ENCODE results near the gene HSPBP1. TPM values are rescaled to one million over a fixed set of nuclear protein-coding genes. Genes with fewer than 3 reads are reported as not detected.

Gene HSPBP1
- total RNA-seq, 1 experiment from 2014 or later, result 65.2 TPM

DNA sequence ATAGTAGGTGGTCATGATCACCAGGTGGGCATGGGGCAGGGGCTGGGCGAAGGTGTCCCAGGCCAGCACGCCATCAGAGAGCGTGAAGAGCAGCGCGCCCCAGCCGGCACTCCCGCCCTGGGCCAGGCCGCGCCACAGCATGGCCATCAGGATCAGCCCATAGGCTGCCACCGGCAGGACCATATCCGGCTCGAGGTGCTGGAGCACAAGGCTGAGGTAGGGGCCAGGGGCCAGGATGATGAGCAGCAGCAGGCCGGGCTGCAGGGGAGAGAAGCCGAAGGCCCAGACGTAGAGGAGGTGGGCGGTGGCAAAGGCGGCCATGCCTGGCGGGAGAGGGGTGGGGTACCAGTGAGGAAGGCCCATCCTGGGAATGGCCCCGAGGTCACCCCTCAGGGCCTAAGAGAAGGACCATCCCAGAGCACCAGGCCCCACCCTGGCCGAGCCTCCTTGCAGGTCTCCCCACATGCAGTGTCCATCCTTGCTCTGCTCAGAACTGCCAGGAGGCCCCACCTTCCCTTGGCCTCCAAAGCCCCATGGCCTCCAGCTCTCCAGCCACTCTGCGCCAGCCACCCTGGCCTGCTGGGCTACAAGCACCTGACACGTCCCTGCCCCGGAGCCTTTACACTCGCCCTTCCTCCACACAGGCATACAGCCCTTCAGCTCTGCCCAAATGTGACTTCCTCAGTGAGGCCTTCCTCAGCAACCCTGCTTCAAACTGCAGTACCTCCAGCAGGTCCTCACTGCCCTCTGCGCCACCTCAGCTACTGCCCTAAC is 52.5 kb downstream of the HSPBP1 start:
- ChIA-PET POLR2A (no interaction called here), CTCF (interaction anchor here (0.6 to 1.3 kb wide), 3 partner anchors 16 to 121 kb away, joined by 3 to 4 read pairs (median 4); no protein-coding TSS in a partner anchor)
- DNase-seq (ENCODE audit: low spot score) (no peak), ATAC-seq (no peak)
- no peak overlapping the region for H3K4me3 Mint-ChIP-seq
- peaks cover 4% of the 10 kb centered on the region for H3K36me3 Mint-ChIP-seq
- no peaks in the 10 kb centered on the region for H3K9me3 Mint-ChIP-seq
- no peaks in the 10 kb centered on the region for H3K27me3 Mint-ChIP-seq (ENCODE audit: low read depth)
- peaks cover 4% of the 10 kb centered on the region; the same call in 1 of the 2 replicates for H3K4me1 Mint-ChIP-seq
- TF ChIP-seq, protein P1, sequence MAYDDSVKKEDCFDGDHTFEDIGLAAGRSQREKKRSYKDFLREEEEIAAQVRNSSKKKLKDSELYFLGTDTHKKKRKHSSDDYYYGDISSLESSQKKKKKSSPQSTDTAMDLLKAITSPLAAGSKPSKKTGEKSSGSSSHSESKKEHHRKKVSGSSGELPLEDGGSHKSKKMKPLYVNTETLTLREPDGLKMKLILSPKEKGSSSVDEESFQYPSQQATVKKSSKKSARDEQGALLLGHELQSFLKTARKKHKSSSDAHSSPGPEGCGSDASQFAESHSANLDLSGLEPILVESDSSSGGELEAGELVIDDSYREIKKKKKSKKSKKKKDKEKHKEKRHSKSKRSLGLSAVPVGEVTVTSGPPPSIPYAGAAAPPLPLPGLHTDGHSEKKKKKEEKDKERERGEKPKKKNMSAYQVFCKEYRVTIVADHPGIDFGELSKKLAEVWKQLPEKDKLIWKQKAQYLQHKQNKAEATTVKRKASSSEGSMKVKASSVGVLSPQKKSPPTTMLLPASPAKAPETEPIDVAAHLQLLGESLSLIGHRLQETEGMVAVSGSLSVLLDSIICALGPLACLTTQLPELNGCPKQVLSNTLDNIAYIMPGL (CRISPR knock-in tag; IDR thresholded peaks at IDR 0.05), result no peak
- TF ChIP-seq PRRX2 (CRISPR knock-in tag; IDR thresholded peaks at IDR 0.05), result no peak
- TF ChIP-seq, protein P2, sequence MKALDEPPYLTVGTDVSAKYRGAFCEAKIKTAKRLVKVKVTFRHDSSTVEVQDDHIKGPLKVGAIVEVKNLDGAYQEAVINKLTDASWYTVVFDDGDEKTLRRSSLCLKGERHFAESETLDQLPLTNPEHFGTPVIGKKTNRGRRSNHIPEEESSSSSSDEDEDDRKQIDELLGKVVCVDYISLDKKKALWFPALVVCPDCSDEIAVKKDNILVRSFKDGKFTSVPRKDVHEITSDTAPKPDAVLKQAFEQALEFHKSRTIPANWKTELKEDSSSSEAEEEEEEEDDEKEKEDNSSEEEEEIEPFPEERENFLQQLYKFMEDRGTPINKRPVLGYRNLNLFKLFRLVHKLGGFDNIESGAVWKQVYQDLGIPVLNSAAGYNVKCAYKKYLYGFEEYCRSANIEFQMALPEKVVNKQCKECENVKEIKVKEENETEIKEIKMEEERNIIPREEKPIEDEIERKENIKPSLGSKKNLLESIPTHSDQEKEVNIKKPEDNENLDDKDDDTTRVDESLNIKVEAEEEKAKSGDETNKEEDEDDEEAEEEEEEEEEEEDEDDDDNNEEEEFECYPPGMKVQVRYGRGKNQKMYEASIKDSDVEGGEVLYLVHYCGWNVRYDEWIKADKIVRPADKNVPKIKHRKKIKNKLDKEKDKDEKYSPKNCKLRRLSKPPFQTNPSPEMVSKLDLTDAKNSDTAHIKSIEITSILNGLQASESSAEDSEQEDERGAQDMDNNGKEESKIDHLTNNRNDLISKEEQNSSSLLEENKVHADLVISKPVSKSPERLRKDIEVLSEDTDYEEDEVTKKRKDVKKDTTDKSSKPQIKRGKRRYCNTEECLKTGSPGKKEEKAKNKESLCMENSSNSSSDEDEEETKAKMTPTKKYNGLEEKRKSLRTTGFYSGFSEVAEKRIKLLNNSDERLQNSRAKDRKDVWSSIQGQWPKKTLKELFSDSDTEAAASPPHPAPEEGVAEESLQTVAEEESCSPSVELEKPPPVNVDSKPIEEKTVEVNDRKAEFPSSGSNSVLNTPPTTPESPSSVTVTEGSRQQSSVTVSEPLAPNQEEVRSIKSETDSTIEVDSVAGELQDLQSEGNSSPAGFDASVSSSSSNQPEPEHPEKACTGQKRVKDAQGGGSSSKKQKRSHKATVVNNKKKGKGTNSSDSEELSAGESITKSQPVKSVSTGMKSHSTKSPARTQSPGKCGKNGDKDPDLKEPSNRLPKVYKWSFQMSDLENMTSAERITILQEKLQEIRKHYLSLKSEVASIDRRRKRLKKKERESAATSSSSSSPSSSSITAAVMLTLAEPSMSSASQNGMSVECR (CRISPR knock-in tag; IDR thresholded peaks at IDR 0.05; ENCODE audit: borderline replicate concordance), result no peak
- no peak overlapping the region; the same call in 1 of the 2 replicates for H3K27ac Mint-ChIP-seq

DNA sequence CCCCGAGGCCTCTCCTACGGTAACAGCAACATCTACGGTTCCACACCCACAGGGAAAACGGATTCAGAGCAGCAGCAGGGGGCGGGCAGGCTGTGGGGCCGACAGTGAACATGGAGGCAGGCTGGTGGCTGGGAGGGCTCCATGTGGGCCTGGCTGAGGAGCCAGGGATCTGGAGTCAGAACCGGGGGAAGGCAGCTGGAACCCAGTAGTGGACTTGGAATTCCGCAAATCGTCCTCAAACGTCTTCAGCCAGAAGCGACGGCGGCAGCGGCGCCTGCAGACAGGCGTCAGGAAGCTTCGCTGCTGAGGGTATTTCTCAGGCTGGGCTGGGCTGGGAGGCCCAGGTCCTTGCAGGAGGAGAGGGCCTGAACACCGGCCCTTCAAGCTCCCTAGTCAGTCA is 53.1 kb downstream of the HSPBP1 start:
- Mint-ChIP-seq H3K27ac (no peak overlapping the region), H3K9me3 (no peaks in the 10 kb centered on the region), H3K4me3 (no peak overlapping the region), H3K4me1 (peaks cover 4% of the 10 kb centered on the region; the same call in 1 of the 2 replicates), H3K27me3 (ENCODE audit: low read depth) (no peaks in the 10 kb centered on the region), H3K36me3 (peaks cover 4% of the 10 kb centered on the region; the same call in 1 of the 2 replicates)
- POLR2A ChIA-PET, result no interaction called here
- DNase-seq (ENCODE audit: low spot score) (no peak), ATAC-seq (no peak)
- TF ChIP-seq, protein P3, sequence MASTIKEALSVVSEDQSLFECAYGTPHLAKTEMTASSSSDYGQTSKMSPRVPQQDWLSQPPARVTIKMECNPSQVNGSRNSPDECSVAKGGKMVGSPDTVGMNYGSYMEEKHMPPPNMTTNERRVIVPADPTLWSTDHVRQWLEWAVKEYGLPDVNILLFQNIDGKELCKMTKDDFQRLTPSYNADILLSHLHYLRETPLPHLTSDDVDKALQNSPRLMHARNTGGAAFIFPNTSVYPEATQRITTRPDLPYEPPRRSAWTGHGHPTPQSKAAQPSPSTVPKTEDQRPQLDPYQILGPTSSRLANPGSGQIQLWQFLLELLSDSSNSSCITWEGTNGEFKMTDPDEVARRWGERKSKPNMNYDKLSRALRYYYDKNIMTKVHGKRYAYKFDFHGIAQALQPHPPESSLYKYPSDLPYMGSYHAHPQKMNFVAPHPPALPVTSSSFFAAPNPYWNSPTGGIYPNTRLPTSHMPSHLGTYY (CRISPR knock-in tag; IDR thresholded peaks at IDR 0.05), result no peak
- TF ChIP-seq, protein P2 (CRISPR knock-in tag; IDR thresholded peaks at IDR 0.05; ENCODE audit: borderline replicate concordance), result no peak
- TF ChIP-seq ETV6 (CRISPR knock-in tag; IDR thresholded peaks at IDR 0.05), result no peak
- TF ChIP-seq, protein P4, sequence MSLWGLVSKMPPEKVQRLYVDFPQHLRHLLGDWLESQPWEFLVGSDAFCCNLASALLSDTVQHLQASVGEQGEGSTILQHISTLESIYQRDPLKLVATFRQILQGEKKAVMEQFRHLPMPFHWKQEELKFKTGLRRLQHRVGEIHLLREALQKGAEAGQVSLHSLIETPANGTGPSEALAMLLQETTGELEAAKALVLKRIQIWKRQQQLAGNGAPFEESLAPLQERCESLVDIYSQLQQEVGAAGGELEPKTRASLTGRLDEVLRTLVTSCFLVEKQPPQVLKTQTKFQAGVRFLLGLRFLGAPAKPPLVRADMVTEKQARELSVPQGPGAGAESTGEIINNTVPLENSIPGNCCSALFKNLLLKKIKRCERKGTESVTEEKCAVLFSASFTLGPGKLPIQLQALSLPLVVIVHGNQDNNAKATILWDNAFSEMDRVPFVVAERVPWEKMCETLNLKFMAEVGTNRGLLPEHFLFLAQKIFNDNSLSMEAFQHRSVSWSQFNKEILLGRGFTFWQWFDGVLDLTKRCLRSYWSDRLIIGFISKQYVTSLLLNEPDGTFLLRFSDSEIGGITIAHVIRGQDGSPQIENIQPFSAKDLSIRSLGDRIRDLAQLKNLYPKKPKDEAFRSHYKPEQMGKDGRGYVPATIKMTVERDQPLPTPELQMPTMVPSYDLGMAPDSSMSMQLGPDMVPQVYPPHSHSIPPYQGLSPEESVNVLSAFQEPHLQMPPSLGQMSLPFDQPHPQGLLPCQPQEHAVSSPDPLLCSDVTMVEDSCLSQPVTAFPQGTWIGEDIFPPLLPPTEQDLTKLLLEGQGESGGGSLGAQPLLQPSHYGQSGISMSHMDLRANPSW (CRISPR knock-in tag; conservative IDR thresholded peaks at IDR 0.05; ENCODE audit: low read depth), result no peak
- TF ChIP-seq ZNF423 (CRISPR knock-in tag; IDR thresholded peaks at IDR 0.05), result no peak
- TF ChIP-seq FOXK1 (CRISPR knock-in tag; IDR thresholded peaks at IDR 0.05), result no peak
- CTCF ChIA-PET, result interaction anchor here (0.6 to 1.3 kb wide), 2 partner anchors 21 to 122 kb away, joined by 3 to 4 read pairs; no protein-coding TSS in a partner anchor
